ENCODE results near the gene POLR2F.

The POLR2F gene

GRCh38 chr22:37953437-37954179, at the start of gene POLR2F, which contains the start of gene C22orf23:
POLR2F (plus strand) TSS chr22:37953699; CDS start chr22:37953788, 89 bp downstream.
C22orf23 (minus strand) TSS chr22:37953601; CDS start chr22:37953149, 452 bp downstream.
- peak; percentile 98 to 99 (median 99) for DNase-seq

GRCh38 chr22:37904572-37905533, 48.6 kb upstream of the POLR2F start:
- DNase-seq: peak; percentile 95 to 97 (median 96)

- DNase-seq: peak; percentile 80 to 95 (median 88)
Measured at GRCh38 chr22:37905534-37906363, 47.8 kb upstream of the POLR2F start, which contains the start of gene MICALL1. MICALL1 (plus strand) TSS chr22:37906297; CDS start chr22:37906423, 126 bp downstream.

GRCh38 chr22:37906364-37907008, 47.0 kb upstream of the POLR2F start:
- DNase-seq: peak; percentile 47 to 75 (median 48)

GRCh38 chr22:37907036-37907954, 46.2 kb upstream of the POLR2F start:
- DNase-seq: peak in 1 of 3 donors; percentile 30

- no peak for DNase-seq
Measured at GRCh38 chr22:37909766-37910165, 43.7 kb upstream of the POLR2F start.

GRCh38 chr22:37910890-37911672, 42.4 kb upstream of the POLR2F start:
- no peak for DNase-seq

GRCh38 chr22:37911697-37912096, 41.8 kb upstream of the POLR2F start:
- no peak for DNase-seq

GRCh38 chr22:37912171-37912570, 41.3 kb upstream of the POLR2F start:
- no peak for DNase-seq

GRCh38 chr22:37913233-37913721, 40.2 kb upstream of the POLR2F start:
- peak; percentile 69 to 78 (median 72) for DNase-seq

- DNase-seq: no peak
Measured at GRCh38 chr22:37916311-37916710, 37.2 kb upstream of the POLR2F start.

- DNase-seq: peak in 1 of 3 donors; percentile 40
Measured at GRCh38 chr22:37917874-37918548, 35.5 kb upstream of the POLR2F start.

- DNase-seq: no peak
Measured at GRCh38 chr22:37918580-37919270, 34.8 kb upstream of the POLR2F start.

GRCh38 chr22:37920126-37920525, 33.4 kb upstream of the POLR2F start:
- peak; percentile 58 to 69 (median 60) for DNase-seq

- DNase-seq: no peak
Measured at GRCh38 chr22:37922191-37922590, 31.3 kb upstream of the POLR2F start.

- DNase-seq: no peak
Measured at GRCh38 chr22:37923927-37924326, 29.6 kb upstream of the POLR2F start.

- DNase-seq: no peak
Measured at GRCh38 chr22:37924386-37925065, 29.0 kb upstream of the POLR2F start.

- no peak for DNase-seq
Measured at GRCh38 chr22:37925330-37925729, 28.2 kb upstream of the POLR2F start.
